CD14-positive monocyte (primary cell): ENCODE measurements around the gene EML4. TPM values are rescaled to one million over a fixed set of nuclear protein-coding genes. Genes with fewer than 3 reads are reported as not detected.

Experiments used
- DNase-seq, 3 donors: peaks; one replicate each; pipeline ENCODE4 v3.0.0-alpha.2; 2011 to 2022
- H2AFZ ChIP-seq: 2 replicates; pipeline ENCODE4 v1.6.0; 2012; ENCODE audit warnings: mild to moderate bottlenecking, low read depth, low read length, inconsistent platforms; ENCODE audit not compliant: insufficient read depth, poor library complexity, severe bottlenecking
- H3K27ac ChIP-seq, 2 donors: 1 replicate in 1 of 2; 2 replicates in 1 of 2; pipeline ENCODE4 v1.5.1; 2012 to 2013; ENCODE audit warnings: low read length in 2 of 2, control low read depth in 1 of 2, inconsistent platforms in 1 of 2, low read depth in 1 of 2, mild to moderate bottlenecking in 1 of 2
- H3K27me3 ChIP-seq, 2 donors: one replicate each; pipeline versions ENCODE4 v1.6.0 to v1.6.1; 2011 to 2013; ENCODE audit warnings: low read length in 2 of 2; ENCODE audit not compliant: control insufficient read depth in 2 of 2, insufficient read depth in 2 of 2
- H3K36me3 ChIP-seq, 2 donors: replicated peaks in 1 of 2; 1 replicate in 1 of 2; 2 replicates in 1 of 2; pipeline versions ENCODE4 v1.5.1 to v1.6.1; 2012 to 2013; ENCODE audit warnings: low read length in 2 of 2, control low read depth in 1 of 2, inconsistent platforms in 1 of 2, mild to moderate bottlenecking in 1 of 2; ENCODE audit not compliant: insufficient read depth in 2 of 2, control insufficient read depth in 1 of 2
- H3K4me1 ChIP-seq, 2 donors: 1 replicate in 1 of 2; 2 replicates in 1 of 2; pipeline versions ENCODE4 v1.5.1 to v1.6.1; 2012 to 2013; ENCODE audit warnings: low read length in 2 of 2, control low read depth in 1 of 2, inconsistent platforms in 1 of 2, mild to moderate bottlenecking in 1 of 2, moderate library complexity in 1 of 2; ENCODE audit not compliant: insufficient read depth in 2 of 2, control insufficient read depth in 1 of 2
- H3K4me2 ChIP-seq: replicated peaks from 2 replicates; pipeline ENCODE3; 2012; ENCODE audit warnings: low read length, moderate library complexity, mild to moderate bottlenecking; ENCODE audit not compliant: poor library complexity, severe bottlenecking; ENCODE audit errors: extremely low read depth
- H3K4me3 ChIP-seq, 3 experiments: fragments of 200-600 bp in 1 of 3; sonication (generic) in 1 of 3; replicated peaks in 1 of 3; 1 replicate in 2 of 3; 2 replicates in 1 of 3; pipeline ENCODE4 v1.5.1; 2011 to 2013; ENCODE audit warnings: low read length in 3 of 3, mild to moderate bottlenecking in 3 of 3, control low read depth in 2 of 3, low read depth in 2 of 3, inconsistent platforms in 1 of 3, moderate library complexity in 1 of 3
- H3K79me2 ChIP-seq: 2 replicates; pipeline ENCODE4 v1.6.0; 2012; ENCODE audit warnings: mild to moderate bottlenecking, control low read depth, inconsistent platforms, low read length, moderate library complexity; ENCODE audit not compliant: insufficient read depth
- H3K9ac ChIP-seq: 2 replicates; pipeline ENCODE4 v1.6.0; 2017; ENCODE audit warnings: low read length, mild to moderate bottlenecking; ENCODE audit not compliant: insufficient read depth, poor library complexity, severe bottlenecking
- H3K9me3 ChIP-seq, 2 donors: replicated peaks in 1 of 2; 1 replicate in 1 of 2; 2 replicates in 1 of 2; pipeline versions ENCODE4 v1.5.1 to v1.6.1; 2012 to 2013; ENCODE audit warnings: low read length in 2 of 2, control low read depth in 1 of 2; ENCODE audit not compliant: control insufficient read depth in 1 of 2, insufficient read depth in 1 of 2
- H4K20me1 ChIP-seq: 2 replicates; pipeline ENCODE4 v1.6.0; 2012; ENCODE audit warnings: mild to moderate bottlenecking, low read length, control low read depth, moderate library complexity; ENCODE audit not compliant: insufficient read depth
- H3K27ac Mint-ChIP-seq, 7 donors: one replicate each; pipeline ENCODE4 v1.8.0; 2020; ENCODE audit warnings: mild to moderate bottlenecking in 7 of 7, mixed read lengths in 7 of 7, moderate library complexity in 6 of 7, inconsistent platforms in 2 of 7
- H3K27me3 Mint-ChIP-seq, 3 donors: one replicate each; pipeline ENCODE4 v1.8.0; 2021 to 2022; ENCODE audit warnings: low read depth in 3 of 3, mild to moderate bottlenecking in 3 of 3, mixed read lengths in 3 of 3, moderate library complexity in 3 of 3, inconsistent platforms in 1 of 3
- H3K36me3 Mint-ChIP-seq, 2 donors: one replicate each; pipeline ENCODE4 v1.8.0; 2020; ENCODE audit warnings: mixed read lengths in 2 of 2, inconsistent platforms in 1 of 2, mild to moderate bottlenecking in 1 of 2
- H3K4me1 Mint-ChIP-seq: one replicate; pipeline ENCODE4 v1.8.0; 2020; ENCODE audit warnings: mild to moderate bottlenecking, mixed read lengths
- H3K4me3 Mint-ChIP-seq, 2 donors: one replicate each; pipeline ENCODE4 v1.8.0; 2020; ENCODE audit warnings: mild to moderate bottlenecking in 2 of 2, mixed read lengths in 2 of 2, moderate library complexity in 1 of 2
- H3K9me3 Mint-ChIP-seq, 7 donors: one replicate each; pipeline ENCODE4 v1.8.0; 2020 to 2022; ENCODE audit warnings: mixed read lengths in 7 of 7, mild to moderate bottlenecking in 6 of 7, moderate library complexity in 6 of 7, inconsistent platforms in 2 of 7
- WGBS: methylation state at CpG from one replicate; pipeline ENCODE4 v1.1.5; 2013; ENCODE audit warnings: missing lambda C conversion rate; ENCODE audit not compliant: insufficient coverage; 5-methylcytosine and 5-hydroxymethylcytosine counted together
- intact Hi-C, 2 donors: fragments of 100-400 bp; cut with micrococcal nuclease; formaldehyde crosslinking; loops; one replicate each; pipeline versions ENCODE4 v1.15.0 to v1.15.1; 2023
- polyA plus RNA-seq, 3 donors: library from polyadenylated mRNA; depleted of rRNA in 1 of 3; unstranded in 2 of 3; stranded (reverse) in 1 of 3; fragments of 300-500 nt in 2 of 3; fragments of >200 nt in 1 of 3; fragmentation: Illumina TruSeq in 2 of 3; gene quantifications; 1 replicate in 2 of 3; 2 replicates in 1 of 3; pipeline ENCODE4 v1.2.3, GENCODE V29; 2012 to 2021
- TF ChIP-seq, protein P1 (sequence below): fragments of 200-600 bp; IDR thresholded peaks from one replicate; pipeline ENCODE4 v1.8.0; 2022; ENCODE audit warnings: antibody characterized with exemption, mild to moderate bottlenecking

The EML4 gene
- polyA plus RNA-seq, 3 donors = 11.5 to 24.3 (median 15.0) TPM

DNA sequence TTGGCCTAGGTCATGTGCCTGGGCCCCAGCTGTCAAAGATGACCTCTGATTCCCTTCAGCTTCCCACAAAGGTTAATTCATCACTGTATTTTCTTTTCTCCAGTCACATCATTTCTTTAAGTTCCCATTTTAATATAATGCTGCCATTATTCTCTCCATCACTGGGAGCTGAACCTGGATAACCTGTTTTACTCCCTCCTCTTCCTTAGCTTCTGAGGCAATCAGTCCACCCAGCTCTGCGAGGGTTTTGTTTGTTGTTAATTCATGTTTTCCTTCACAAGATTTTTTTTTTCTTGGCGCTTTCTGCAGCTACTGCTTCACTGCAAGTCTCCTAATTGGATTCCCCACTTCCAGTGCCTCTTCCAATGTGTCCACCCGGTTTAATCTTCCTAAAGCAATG, 5.1 kb upstream of the EML4 start:
- TF ChIP-seq, protein P1, sequence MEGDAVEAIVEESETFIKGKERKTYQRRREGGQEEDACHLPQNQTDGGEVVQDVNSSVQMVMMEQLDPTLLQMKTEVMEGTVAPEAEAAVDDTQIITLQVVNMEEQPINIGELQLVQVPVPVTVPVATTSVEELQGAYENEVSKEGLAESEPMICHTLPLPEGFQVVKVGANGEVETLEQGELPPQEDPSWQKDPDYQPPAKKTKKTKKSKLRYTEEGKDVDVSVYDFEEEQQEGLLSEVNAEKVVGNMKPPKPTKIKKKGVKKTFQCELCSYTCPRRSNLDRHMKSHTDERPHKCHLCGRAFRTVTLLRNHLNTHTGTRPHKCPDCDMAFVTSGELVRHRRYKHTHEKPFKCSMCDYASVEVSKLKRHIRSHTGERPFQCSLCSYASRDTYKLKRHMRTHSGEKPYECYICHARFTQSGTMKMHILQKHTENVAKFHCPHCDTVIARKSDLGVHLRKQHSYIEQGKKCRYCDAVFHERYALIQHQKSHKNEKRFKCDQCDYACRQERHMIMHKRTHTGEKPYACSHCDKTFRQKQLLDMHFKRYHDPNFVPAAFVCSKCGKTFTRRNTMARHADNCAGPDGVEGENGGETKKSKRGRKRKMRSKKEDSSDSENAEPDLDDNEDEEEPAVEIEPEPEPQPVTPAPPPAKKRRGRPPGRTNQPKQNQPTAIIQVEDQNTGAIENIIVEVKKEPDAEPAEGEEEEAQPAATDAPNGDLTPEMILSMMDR = no peak
- H3K27ac Mint-ChIP-seq = no peak overlapping the region

DNA sequence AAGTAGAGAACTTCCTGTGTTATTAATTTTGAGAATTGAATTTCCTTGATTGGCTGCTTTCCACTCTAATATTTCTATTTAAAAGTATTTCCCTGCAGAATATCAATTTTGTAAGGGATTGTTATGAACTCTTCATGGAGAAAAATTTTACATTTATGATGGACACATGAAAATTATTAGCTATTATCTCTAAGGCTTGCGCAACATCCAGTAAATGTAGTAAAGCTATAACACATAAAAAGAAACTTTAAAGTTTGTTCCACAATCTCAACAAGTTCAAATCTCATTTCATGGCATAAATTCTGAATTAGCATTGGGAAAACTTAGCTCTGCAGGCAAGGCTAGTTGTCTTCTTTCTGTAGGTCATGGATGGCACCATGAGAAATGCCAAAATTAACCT, 4.2 kb upstream of the EML4 start:
- intact Hi-C loops = loop anchor here (5.0 to 10.0 kb wide), 3 partner anchors 38 to 70 kb away; no protein-coding TSS in a partner anchor
- Histone ChIP-seq H3K9ac (no peak overlapping the region), H3K27me3 (peaks cover 4 to 13% of the 10 kb centered on the region in 2 donors), H2AFZ (no peak overlapping the region), H3K36me3 (no peaks in the 10 kb centered on the region), H3K27ac (no peak overlapping the region), H3K4me2 (no peak overlapping the region), H3K4me1 (peaks cover 5 to 6% of the 10 kb centered on the region in 2 donors), H3K4me3 (no peak overlapping the region), H3K9me3 (no peaks in the 10 kb centered on the region), H4K20me1 (no peaks in the 10 kb centered on the region), H3K79me2 (peaks cover 5% of the 10 kb centered on the region)
- Mint-ChIP-seq H3K36me3 (no peaks in the 10 kb centered on the region), H3K27me3 (peaks cover 15 to 21% (median 21%) of the 10 kb centered on the region in 3 donors), H3K4me1 (peaks cover 4% of the 10 kb centered on the region), H3K27ac (no peak overlapping the region), H3K4me3 (no peak overlapping the region), H3K9me3 (peaks cover 0 to 5% (median 0%) of the 10 kb centered on the region in 7 donors)
- no CpG with 5 or more reads among the region's 1 CpG for WGBS
- TF ChIP-seq, protein P1 = no peak
- DNase-seq = no peak

More for the DNA sequence above, 5.1 kb upstream of the EML4 start:
- H3K4me1 Mint-ChIP-seq = peaks cover 4% of the 10 kb centered on the region
- H3K9me3 ChIP-seq = no peaks in the 10 kb centered on the region
- DNase-seq = no peak
- intact Hi-C loops = loop anchor here in 1 of 2 donors (5.0 to 10.0 kb wide), 2 partner anchors 37 to 69 kb away; no protein-coding TSS in a partner anchor
- H3K27ac ChIP-seq = no peak overlapping the region
- H3K79me2 ChIP-seq = no peaks in the 10 kb centered on the region
- no peaks in the 10 kb centered on the region for H3K36me3 Mint-ChIP-seq
- H4K20me1 ChIP-seq = no peaks in the 10 kb centered on the region
- no peak overlapping the region for H3K4me3 ChIP-seq
- WGBS = 81% methylated on average over 2 of the region's 3 CpGs
- peaks cover 0 to 5% (median 0%) of the 10 kb centered on the region in 7 donors for H3K9me3 Mint-ChIP-seq
- H3K9ac ChIP-seq = no peak overlapping the region
- no peak overlapping the region for H2AFZ ChIP-seq
- peaks cover 4 to 13% of the 10 kb centered on the region in 2 donors for H3K27me3 ChIP-seq
- H3K36me3 ChIP-seq = no peaks in the 10 kb centered on the region
- no peak overlapping the region for H3K4me2 ChIP-seq
- H3K4me1 ChIP-seq = peaks cover 5 to 6% of the 10 kb centered on the region in 2 donors
- peaks cover 16 to 26% (median 21%) of the 10 kb centered on the region in 3 donors for H3K27me3 Mint-ChIP-seq
- H3K4me3 Mint-ChIP-seq = peak overlapping the region in 1 of 2 donors; percentile 3
